Islet of Langerhans (tissue), 1 donor: ENCODE results near the gene ATG4A.

ENCODE experiments used
- FAIRE-seq: peaks from one replicate; lab custom pipeline; 2011; peaks lifted over from hg19 to GRCh38; lab: Jason Lieb, UNC

ATG4A gene, protein sequence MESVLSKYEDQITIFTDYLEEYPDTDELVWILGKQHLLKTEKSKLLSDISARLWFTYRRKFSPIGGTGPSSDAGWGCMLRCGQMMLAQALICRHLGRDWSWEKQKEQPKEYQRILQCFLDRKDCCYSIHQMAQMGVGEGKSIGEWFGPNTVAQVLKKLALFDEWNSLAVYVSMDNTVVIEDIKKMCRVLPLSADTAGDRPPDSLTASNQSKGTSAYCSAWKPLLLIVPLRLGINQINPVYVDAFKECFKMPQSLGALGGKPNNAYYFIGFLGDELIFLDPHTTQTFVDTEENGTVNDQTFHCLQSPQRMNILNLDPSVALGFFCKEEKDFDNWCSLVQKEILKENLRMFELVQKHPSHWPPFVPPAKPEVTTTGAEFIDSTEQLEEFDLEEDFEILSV

DNA sequence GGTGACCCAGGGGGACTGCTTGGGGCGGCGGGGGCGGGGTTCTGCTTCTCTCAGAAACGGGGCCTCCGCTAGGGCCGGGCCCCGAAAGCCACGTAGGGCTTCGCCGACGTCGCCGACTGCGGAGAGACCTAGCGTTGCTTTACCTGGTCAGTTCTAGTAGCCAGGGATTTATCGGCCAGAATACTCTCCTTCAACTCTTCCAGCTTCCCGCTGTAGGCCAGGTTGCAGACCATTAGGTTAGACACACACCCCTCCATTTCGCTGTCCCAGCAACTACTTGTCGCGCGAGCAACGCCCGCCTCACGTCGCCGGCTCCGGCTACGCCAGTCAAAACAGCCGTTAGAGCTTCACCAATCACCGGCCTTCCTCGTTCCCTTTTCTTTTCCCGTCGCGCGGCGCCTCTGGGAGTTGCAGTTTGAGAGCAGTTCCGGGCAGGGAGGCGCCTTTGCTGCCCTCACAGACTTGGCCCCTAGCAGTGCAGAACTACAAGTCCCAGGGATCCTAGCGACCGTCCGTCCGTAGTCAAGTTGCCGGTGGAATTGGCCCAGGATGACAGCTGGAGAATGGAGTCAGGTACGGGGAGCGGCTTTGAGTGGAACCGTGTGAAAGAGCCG lies at the start of gene ATG4A, which contains the start of gene PSMD10:
TSS of gene ATG4A (plus strand) at position 515 of the 614 bp plus-strand sequence. CDS start at position 564, 49 bp downstream.
TSS of gene PSMD10 (minus strand) at position 279 of the 614 bp plus-strand sequence. CDS start at position 257, 22 bp downstream.
- FAIRE-seq: no peak

DNA sequence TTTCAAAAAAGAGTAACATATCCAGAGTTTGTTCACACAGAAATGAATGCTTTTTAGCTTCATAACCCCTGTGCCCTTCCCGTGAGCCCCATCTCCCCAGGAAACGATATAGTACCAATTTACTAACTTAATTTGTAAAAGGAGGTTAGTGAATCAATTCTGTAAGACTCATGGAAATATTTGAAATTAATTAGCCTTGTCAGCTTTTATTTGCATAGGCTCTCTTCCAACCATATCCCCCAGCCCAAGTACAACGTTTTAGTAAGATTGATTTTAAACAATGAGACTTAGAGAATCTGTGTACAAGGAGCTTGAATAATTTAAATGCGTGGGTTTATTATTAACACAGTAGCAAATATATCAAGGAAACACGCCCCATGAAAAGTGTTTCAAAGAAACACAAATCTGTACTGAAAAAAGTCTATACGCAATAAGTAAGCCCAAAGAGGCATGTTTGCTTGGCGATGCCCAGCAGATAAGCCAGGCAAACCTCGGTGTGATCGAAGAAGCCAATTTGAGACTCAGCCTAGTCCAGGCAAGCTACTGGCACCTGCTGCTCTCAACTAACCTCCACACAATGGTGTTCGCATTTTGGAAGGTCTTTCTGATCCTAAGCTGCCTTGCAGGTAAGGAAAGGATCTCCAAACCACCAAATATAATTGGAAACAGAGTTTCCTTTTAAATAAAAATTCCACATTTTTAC lies 46.9 kb upstream of the ATG4A start, which contains the start of gene VSIG1:
TSS of gene VSIG1 (plus strand) at position 512 of the 703 bp plus-strand sequence. CDS start at position 578, 66 bp downstream.
- no peak for FAIRE-seq

DNA sequence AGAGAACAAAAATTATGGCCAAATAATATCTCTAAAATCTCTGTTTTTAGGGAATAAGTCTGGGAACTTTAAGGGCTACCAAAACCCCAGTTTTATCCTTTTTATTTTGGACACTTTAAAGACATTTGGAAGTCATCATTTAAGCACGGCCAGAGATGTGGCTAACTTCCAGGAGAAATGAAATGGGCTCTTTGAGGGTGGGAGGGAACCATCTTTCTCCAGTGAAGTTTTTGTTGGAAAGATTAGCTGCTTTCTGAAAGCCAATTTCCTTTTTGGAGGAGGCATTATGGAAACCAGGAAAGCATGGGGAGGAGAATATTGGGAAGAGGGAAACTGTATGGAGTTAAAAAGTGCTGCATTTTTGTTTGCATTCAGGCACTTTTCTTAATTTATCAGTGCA lies 41.9 kb upstream of the ATG4A start:
- FAIRE-seq: no peak

DNA sequence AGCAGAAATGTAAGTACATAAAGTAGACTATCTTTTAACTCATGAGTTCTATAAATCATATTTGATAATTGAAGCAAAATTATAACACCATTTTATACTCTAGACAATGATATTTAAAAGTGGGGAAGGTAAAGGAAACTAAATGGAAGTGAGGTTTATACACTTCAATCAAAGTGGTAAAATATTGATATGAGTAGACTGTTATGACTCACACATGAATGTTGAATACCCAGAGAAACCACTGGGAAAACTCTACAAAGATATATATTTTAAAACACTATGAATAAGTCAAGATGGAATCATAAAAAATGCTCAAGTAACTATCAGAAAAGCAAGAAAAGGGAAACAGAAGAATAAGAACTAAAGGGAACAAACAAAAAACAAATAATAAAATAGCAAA lies 38.4 kb upstream of the ATG4A start:
- no peak for FAIRE-seq

DNA sequence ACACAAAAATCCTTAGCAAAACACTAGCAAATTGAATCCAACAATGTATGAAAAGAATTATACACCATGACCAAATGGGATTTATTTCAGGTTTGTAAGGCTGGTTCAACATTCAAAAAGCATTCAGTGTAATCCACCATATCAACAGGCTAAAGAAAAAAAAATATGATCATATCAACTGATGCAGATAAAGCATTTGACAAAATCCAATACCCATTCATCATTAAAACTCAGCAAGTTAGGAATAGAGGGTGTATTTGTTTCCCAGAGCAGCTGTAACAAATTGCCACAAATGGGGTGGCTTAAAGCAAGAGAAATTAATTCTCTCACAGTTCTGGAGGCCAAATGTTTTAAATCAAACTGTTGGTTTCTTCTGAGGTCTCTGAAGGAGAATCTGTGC lies 36.0 kb upstream of the ATG4A start:
- no peak for FAIRE-seq

DNA sequence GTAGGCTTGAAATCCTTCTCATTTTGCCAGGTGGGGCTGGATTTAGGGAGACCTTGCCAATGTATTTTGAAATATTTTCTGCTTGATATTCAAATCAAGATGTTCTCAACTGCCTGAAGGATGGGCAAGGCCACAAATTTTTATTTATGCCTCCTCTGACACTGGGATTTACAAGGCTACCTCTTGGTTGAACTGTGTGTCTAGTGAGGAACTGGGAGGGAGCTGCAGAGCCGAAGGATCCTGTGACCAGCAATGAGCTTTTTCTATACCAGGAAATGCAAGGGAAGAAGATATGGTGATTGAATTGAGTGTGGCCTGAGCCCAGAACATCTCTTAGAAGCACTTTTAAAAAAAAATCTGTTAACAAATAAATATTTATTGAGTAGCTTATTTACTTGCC lies 31.8 kb upstream of the ATG4A start:
- FAIRE-seq: no peak

DNA sequence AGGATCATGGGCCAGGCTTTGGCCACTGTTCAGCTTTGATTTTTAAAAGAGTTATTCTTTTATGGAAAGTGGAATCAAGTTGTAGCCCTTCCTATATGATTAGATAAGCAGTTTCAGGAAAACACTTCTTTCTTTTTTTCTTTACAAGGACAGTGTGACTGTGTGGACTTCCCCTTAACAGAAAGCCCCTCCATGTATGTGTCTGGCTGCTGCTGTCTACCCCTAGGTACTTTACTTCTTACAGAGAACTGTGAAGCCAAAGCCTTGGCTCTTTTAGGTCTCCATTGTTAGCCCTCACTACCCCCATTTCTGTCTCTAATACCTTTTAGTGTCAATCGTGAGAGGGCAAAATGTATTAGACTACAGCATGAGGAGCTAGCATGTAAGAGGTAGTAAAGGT lies 27.6 kb upstream of the ATG4A start:
- FAIRE-seq: no peak

DNA sequence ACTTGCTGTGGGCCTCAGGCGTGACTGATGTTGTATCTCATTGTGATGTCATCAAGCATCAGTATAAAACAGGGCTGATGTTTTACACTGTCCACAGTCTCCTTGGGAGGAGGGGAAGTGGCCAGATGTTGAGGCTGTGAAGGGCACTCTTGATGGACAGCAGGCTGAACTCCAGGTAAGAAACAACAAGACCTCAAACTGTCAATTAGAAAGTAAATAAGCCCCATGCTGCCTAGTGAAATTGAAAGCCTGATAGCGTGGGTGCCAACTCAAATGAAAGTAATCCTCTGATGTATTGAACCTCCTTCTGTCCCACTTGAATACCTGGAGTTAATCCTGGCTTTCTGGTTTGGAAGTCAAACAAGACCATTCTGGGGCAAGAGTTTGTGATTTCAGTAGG lies 27.0 kb upstream of the ATG4A start:
- no peak for FAIRE-seq

DNA sequence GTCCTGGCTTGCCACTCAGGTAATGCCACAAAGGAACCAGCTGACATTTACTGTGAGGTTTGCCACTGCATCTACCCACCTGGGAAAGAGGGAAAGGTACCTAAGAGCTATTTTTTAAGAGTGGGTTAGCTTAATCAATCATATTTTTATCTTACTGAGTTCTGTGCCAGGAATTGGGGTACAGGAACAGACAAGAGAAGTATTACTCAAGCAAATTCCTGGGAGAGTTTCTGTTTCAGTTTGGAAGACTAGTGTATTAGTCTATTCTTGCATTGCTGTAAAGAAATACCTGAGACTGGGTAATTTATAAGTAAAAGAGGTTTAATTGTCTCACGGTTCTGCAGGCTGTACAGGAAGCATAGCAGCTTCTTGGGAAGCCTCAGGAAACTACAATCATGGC lies 23.5 kb upstream of the ATG4A start:
- FAIRE-seq: no peak

DNA sequence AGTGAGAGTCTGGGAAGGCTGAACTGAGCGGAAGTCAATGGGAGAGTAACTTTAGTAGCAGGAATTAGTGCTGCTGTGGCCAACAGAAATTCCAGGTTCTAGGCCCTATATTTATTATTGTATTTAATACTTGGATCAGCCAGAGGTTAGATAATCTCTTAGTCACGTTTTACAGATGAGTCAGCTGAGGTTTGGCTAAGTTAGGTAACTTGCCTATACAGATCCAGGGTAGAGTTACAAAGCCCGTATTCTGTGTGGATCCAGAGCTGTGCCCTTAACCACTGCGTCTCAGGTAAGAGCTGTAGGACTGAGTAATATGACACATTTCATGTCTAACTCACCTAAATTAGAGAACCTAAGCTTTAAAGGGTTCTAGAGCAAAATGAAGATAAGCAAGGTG lies 20.7 kb upstream of the ATG4A start:
- no peak for FAIRE-seq

DNA sequence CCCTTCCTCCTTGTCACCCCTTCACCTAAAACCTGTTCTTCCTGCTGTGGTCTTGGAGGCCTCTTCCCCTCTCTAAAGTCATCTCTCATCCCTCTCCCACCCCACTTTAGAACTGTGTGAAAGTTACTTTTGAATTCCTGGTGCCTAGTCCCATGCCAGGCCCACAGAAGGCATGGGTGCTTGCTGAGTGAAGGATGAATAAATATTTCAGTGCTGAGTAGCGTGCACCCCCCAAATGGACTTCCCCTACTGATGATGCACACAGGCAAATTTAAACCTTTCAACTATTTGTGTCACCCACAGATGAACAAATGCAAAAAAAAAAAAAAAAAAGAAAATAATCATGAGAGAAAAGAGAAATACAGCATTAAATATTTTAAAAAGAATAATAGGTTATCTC lies 20.0 kb upstream of the ATG4A start:
- no peak for FAIRE-seq

DNA sequence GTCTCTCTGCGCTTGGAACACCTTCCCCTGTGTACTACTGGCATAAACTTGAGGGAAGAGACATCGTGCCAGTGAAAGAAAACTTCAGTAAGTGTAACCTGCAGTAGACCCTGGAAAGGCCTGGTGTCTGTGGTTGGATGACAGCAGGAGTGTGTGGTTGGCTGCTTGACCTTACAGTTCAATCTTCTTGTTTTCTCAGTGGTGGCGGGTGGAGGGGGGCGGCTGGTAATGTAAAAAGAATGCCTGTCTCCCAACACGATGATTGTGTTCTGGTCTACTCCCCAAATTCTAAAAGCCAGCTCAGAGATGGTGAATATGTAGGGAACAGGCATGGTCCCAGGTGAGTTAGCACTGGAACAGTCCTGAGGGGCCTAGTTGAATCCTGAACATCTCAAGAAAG lies 18.8 kb upstream of the ATG4A start:
- no peak for FAIRE-seq

DNA sequence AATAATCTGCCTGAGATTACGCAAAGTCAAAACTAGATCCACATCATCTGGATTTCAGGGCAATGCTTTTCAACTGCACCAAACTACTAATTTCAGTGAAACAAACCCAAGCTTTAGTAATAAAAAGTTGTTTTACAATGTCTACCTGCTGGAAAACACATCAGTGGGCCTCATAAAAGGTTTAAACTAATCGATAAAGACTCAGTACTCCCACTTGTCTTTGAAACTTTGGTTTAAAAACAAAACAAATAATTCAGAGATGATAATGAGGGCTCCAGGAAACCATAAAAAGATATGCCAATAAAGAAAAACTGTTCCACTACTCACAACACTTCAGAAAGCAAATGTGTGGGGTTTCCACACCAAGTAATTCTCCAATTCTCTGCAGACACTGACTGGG lies 10.5 kb upstream of the ATG4A start:
- no peak for FAIRE-seq

DNA sequence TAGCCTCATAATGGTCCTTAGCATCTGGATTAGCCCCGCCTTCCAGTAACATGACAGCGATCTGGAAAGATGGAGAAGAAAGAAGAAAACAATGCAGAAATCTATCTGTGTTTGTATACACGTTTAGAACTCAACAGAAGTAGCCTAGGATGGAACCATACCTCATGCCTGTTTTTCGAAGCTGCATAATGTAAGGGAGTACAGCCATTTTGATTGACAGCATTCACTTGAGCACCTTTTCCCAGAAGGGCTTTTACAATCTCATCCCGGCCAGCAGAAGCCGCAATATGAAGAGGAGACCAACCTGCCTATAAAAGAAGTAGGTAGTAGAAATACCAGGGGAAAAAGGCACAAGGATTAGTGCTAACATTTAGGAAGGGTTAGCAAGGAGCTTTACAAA lies 3.8 kb upstream of the ATG4A start:
- no peak for FAIRE-seq

DNA sequence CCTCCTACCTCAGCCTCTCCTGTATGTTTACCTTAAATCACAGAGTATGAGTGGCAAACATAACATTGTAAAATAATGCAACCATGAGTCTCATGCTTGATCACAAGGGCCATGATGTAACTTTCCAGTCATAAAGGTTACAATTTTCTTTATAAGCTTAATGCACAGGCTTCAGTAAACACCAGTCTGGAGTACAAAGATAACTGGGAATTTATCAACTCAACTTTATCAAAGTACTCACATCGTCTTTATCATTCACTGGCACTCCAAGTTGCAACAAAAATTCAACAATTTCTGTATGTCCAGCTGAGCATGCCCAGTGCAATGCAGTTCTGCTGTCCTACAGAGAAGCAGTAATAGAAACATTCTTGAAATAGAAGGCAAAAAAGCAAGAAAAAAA lies 3.1 kb upstream of the ATG4A start:
- no peak for FAIRE-seq

DNA sequence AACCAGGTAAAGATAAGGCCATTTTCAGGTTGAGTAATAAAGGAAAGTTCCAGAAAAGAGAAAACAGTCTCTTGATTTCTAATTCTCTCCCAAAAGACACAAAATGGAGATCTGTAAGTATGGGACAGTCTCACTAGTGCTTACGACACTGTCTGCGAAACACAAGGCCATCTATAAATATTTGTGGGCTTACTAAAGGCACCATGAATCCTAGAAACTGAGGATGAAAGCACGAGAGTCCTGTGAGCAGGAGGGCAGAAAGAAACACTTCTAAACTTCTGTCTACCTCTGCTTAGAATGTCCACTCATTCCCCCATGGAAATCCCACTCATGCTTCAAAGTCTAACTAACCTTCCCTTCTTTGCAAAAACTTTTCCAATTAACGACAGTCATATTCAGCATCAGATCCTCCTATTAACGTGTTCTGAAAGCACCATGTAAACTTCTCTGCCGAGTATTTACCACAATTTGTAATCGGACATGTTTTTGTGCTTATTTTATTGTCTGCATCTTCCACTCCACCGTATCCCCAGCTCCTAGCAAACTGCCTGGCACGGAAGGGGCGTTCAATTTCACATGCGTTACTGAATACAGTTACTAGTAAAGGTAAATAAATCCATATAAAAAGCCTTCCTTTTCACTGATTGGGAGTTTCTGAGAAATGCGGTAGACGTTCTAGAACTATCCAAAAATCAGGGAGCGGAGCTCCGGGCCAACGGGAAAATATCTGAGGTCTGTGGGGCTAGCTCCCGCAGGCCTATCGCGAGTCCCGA lies 901 bp upstream of the ATG4A start:
- peak; percentile 38 for FAIRE-seq

DNA sequence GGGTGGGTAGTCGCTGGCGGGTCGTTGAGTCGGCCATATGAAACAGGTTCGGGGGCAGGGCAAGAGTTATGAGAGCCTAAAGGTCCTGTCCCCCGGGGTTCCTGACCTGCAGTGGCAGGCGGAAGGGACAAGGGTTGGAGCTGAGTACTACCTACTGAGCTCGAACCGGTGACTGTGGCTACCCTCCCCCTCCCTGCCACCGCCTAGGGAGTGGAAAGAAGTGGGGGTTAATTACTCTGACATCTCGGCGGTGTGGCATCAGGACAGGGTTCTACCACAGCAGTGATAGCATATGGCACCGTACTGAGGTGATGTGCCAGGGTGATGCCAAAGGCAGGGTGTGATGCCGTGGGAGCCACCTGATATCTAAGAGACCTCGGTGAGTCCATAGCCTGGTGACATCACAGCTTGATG lies 307 bp downstream of the ATG4A start:
- peak; percentile 55 for FAIRE-seq

DNA sequence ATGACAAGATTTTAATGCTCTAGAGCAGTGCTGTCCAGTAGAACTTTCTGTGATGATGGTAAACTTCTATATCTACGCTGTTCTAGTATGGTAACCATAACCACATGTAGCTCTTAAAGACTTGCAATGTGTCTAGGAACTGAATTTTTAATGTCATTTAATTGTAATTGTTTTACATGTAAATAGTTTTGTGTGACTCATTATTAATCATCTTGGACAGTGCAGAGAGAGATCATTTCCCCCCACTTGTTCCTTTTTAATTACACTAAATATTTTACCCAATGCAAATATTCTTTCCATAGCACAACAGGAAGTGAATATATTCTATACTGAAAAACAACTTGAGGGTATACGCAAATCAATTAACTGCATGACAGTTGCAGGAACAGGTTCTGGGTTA lies 5.8 kb downstream of the ATG4A start:
- peak; percentile 9 for FAIRE-seq

DNA sequence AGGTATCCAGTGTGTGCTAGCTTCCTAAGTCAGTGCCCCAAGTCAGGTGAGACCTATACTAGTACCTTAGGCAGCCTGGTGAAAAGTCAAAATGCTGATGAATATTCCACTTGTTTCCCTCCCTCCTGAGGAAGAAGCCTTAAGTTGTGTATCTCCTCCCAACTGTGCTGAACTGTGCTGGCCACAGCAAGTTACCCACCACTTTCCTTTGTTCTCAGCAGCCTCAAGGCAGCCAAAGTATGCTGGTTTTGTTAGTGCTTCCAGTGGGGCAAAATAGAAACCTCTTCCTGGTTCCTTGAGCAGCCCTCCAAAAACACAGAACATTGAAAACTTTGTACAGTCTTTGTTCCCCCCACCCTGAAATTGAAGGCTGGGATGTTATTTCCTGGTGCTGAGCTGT lies 13.9 kb downstream of the ATG4A start:
- no peak for FAIRE-seq

DNA sequence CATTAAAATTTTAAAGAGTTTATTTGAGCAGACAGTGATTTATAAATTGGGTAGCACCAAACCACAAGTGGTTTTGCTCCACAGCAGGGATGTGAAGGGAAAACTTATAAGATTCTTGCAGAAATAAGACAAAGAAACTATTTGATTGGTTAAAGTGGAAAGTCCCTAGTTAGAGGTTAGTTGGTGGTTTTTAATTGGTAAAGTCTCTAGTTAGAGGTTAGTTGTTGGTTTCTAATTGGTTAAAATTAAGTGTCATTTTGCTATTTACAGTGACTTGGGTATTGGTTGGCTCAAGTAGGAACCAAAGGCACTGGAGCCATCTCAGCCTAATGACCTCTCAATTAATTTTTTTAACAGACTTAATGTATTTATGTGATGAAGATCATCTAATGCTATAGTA lies 23.0 kb downstream of the ATG4A start:
- no peak for FAIRE-seq

DNA sequence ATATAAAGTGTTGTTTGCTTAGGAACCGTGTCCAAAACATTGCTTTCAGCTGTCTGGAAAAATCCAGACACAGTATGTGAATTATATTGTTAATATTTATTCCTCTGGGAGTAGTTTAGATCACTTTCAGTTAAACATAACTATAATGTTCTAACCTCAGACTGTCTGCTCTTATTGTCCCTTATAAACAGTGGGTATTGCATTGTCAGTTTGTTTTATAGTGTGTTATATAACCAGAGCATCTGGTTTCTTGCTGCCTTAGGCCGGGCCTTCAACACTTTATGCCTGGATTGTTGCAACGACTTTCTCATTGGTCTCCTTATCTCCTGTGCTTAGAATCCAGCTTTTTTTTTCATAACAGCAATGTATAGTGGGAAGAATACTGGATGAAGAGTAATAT lies 26.4 kb downstream of the ATG4A start:
- no peak for FAIRE-seq

DNA sequence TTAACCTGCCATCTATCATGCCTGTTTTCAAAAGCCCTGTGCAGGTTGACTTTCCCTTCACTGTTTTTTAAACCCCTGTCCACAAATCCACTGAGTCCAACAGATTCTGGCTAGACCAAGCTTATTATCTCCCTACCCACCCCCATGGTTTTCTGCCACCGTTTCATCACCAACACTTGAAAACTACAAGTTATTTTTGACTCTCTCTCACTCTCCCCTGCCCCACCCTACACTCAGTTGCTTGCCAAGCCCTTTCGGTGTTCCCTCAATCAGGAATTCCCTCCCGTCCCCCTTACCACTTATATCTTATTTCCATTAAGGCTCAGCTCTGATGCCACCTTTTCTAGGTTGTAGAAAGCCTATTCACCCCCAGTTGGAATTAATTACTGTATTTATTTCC lies 29.7 kb downstream of the ATG4A start:
- no peak for FAIRE-seq
